ENCODE results near the gene EEF1A2.

Gene EEF1A2

DNA sequence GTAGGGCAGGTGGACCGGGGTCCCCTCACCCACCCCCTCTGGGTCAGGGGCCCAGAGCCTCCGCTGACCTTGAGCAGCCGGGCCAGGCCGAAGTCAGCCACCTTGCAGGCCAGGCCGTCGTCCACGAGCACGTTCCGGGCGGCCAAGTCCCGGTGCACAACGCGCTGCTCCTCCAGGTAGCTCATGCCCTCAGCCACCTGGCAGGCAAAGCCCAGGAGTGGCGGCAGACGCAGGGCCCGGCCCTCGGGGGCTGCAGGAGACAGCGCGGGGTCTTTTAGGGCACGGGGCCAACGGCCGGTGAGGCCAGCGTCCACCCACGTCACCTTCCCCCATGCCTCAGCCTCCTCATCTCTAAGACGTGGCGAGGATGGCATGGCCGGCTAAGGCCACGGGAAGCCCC lies 42.5 kb upstream of the EEF1A2 start:
- Histone ChIP-seq H3K9me3 (ENCODE audit: control insufficient read depth, insufficient read depth, low read length) (no peaks in the 10 kb centered on the region), H3K4me2 (ENCODE audit: low read length) (no peak overlapping the region), H3K36me3 (ENCODE audit: control insufficient read depth, low read length) (no peaks in the 10 kb centered on the region), H3K9me2 (replicated peaks; ENCODE audit: control insufficient read depth, low read length) (no peaks in the 10 kb centered on the region), H3K4me3 (ENCODE audit: low read length) (no peak overlapping the region), H3K79me2 (ENCODE audit: control insufficient read depth, low read length) (no peaks in the 10 kb centered on the region), H4K20me1 (ENCODE audit: control insufficient read depth, insufficient read depth, low read depth, low read length) (no peaks in the 10 kb centered on the region), H3K27me3 (ENCODE audit: control insufficient read depth, low read length) (peaks cover 29% of the 10 kb centered on the region), H3F3A (ENCODE audit: control insufficient read depth, insufficient read depth) (no peaks in the 10 kb centered on the region), H3K27ac (ENCODE audit: low read depth, low read length) (no peak overlapping the region), H3K4me1 (ENCODE audit: control insufficient read depth, low read length) (peaks cover 34% of the 10 kb centered on the region)
- TF ChIP-seq EZH2phosphoT487 (IDR thresholded peaks at IDR 0.05; ENCODE audit: borderline replicate concordance, low read length) (no peak), CTCF (IDR thresholded peaks at IDR 0.05; ENCODE audit: low read depth, low read length, poor library complexity, severe bottlenecking) (no peak)

- Histone ChIP-seq H4K20me1 (ENCODE audit: control insufficient read depth, insufficient read depth, low read depth, low read length) (no peaks in the 10 kb centered on the region), H3K4me2 (ENCODE audit: low read length) (no peak overlapping the region), H3K79me2 (ENCODE audit: control insufficient read depth, low read length) (no peaks in the 10 kb centered on the region), H3K9me2 (replicated peaks; ENCODE audit: control insufficient read depth, low read length) (no peaks in the 10 kb centered on the region), H3K9me3 (ENCODE audit: control insufficient read depth, insufficient read depth, low read length) (no peaks in the 10 kb centered on the region), H3K4me1 (ENCODE audit: control insufficient read depth, low read length) (peaks cover 28% of the 10 kb centered on the region), H3F3A (ENCODE audit: control insufficient read depth, insufficient read depth) (no peaks in the 10 kb centered on the region), H3K27me3 (ENCODE audit: control insufficient read depth, low read length) (peaks cover 21% of the 10 kb centered on the region), H3K27ac (ENCODE audit: low read depth, low read length) (no peak overlapping the region), H3K4me3 (ENCODE audit: low read length) (no peak overlapping the region), H3K36me3 (ENCODE audit: control insufficient read depth, low read length) (no peaks in the 10 kb centered on the region)
- TF ChIP-seq EZH2phosphoT487 (IDR thresholded peaks at IDR 0.05; ENCODE audit: borderline replicate concordance, low read length) (no peak), CTCF (IDR thresholded peaks at IDR 0.05; ENCODE audit: low read depth, low read length, poor library complexity, severe bottlenecking) (no peak)
Measured at GRCh38 chr20:63540417-63541186, 41.7 kb upstream of the EEF1A2 start.

- H3K4me2 ChIP-seq (ENCODE audit: low read length): no peak overlapping the region
- H3K4me1 ChIP-seq (ENCODE audit: control insufficient read depth, low read length): peaks cover 25% of the 10 kb centered on the region
- no peaks in the 10 kb centered on the region for H3K36me3 ChIP-seq (ENCODE audit: control insufficient read depth, low read length)
- H3K9me2 ChIP-seq (replicated peaks; ENCODE audit: control insufficient read depth, low read length): no peaks in the 10 kb centered on the region
- H3K79me2 ChIP-seq (ENCODE audit: control insufficient read depth, low read length): no peaks in the 10 kb centered on the region
- H4K20me1 ChIP-seq (ENCODE audit: control insufficient read depth, insufficient read depth, low read depth, low read length): no peaks in the 10 kb centered on the region
- no peak overlapping the region for H3K27ac ChIP-seq (ENCODE audit: low read depth, low read length)
- no peaks in the 10 kb centered on the region for H3K9me3 ChIP-seq (ENCODE audit: control insufficient read depth, insufficient read depth, low read length)
- TF ChIP-seq CTCF (IDR thresholded peaks at IDR 0.05; ENCODE audit: low read depth, low read length, poor library complexity, severe bottlenecking): no peak
- no peak for TF ChIP-seq EZH2phosphoT487 (IDR thresholded peaks at IDR 0.05; ENCODE audit: borderline replicate concordance, low read length)
- H3F3A ChIP-seq (ENCODE audit: control insufficient read depth, insufficient read depth): no peaks in the 10 kb centered on the region
- H3K4me3 ChIP-seq (ENCODE audit: low read length): no peak overlapping the region
- H3K27me3 ChIP-seq (ENCODE audit: control insufficient read depth, low read length): peaks cover 12% of the 10 kb centered on the region
Measured at GRCh38 chr20:63539441-63540370, 40.8 kb upstream of the EEF1A2 start.
